HG02973 (cell line): ENCODE results near the gene VAC14.
"Not testable (repeated sequence)": the region's sequence is repeated elsewhere in the genome, so short reads cannot be mapped to it uniquely, and the experiment has no call there.

Source experiments
- ATAC-seq: cut with Tn5 transposase; IDR thresholded peaks from one replicate; pipeline ENCODE4 v1.9.1; 2021; ENCODE audit warnings: moderate library complexity; ENCODE audit not compliant: unreplicated experiment

VAC14 gene

DNA sequence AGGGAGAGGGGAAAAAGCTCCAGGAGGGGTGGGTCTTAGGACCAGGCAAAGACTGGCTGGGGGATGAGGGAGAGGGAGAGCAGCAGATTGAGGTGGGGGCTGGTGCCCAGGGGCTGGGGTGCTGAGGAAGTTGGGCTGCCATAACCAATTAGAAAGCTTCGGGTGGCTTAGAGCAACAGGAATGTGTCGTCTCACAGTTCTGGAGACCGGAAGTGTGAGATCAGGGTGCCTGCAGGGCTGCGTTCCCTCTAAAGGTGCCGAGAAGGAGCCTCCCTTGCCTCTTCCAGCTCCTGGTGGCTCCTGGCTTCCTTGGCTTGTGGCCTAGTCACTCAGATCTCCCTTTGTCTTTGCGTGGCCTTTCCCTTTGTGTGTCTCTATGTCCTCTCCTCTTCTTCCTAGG, 152.4 kb downstream of the VAC14 start:
- ATAC-seq = no peak

DNA sequence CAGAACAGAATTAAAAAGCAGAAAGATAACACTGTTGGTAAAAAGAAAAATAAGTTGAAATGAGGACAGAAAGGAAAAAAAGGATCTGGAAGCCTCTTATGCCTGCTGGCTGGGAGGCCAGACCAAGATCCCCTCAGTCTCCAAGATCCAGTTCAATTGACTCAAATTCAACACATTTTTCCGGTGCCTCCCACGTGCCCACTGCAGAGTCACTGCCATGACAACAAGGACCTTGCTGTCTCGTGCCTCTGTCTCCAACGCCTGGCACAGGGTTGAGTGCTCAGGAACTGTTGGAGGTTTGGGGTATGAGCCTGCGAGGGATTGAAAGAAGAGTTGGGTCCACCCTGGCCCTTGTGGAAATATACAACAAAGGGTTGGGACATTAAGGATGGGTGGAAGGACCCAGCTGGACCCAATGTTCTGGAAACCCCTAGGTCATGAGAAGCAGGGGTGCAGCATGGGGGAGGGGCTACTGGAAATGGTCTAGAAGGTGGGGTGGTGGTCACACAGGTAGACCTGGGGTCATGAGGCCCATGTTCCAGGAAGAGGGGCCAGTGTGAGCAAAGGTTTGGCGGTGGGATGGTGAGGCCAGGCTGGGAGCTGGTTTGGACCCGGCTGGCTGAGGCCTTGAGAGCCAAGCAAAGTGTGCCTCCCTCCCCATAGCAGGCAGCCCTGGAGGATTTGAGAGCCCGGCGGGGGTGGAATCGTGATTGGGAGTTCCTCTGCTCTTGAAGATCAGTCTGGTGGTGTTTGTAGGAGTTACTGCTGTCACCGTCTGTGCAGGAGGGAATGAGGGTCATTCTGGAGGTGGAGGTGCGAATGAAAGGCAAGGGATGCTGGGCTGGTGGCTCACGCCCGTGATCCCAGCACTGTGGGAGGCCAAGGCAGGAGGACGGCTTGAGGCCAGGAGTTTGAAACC, 153.3 kb downstream of the VAC14 start:
- no peak for ATAC-seq

DNA sequence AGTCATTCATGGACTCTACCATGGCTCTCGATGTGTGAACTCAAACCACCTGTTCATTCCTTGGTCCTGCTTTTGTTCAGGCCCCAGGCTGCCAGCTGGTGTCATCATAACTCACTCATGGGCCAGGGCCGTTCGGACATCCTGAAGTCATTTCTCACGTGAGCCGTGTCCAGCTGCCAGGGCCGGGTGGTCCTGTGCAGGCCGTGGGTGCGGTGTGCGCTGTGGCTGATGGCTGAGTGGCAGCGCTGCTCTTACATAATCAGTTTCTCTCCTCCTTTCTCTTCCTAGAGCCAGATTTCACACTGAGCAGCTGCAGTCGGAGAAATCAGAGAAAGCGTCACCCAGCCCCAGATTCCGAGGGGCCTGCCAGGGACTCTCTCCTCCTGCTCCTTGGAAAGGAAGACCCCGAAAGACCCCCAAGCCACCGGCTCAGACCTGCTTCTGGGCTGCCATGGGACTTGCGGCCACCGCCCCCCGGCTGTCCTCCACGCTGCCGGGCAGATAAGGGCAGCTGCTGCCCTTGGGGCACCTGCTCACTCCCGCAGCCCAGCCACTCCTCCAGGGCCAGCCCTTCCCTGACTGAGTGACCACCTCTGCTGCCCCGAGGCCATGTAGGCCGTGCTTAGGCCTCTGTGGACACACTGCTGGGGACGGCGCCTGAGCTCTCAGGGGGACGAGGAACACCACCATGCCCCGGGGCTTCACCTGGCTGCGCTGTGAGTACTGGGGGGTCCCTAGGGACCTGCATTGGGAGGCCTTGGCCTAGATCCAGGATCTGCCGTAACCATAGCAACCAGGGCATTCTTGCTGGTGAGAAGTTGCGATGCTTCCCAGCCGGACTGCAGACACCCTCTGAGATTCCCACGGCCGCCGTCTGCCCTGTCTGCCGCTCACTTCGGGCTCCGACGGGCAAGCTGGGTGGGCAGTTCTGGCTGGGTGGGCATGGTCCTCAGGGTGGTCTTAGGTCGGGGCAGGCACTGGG, 154.4 kb downstream of the VAC14 start, which contains the start of gene IL34:
Gene IL34, plus strand, starts transcription at position 300 of the 982 bp plus-strand sequence. Its CDS starts 389 bp downstream, at position 689.
- ATAC-seq = no peak

GRCh38 chr16:70644763-70645597, 156.0 kb downstream of the VAC14 start:
- no peak for ATAC-seq

DNA sequence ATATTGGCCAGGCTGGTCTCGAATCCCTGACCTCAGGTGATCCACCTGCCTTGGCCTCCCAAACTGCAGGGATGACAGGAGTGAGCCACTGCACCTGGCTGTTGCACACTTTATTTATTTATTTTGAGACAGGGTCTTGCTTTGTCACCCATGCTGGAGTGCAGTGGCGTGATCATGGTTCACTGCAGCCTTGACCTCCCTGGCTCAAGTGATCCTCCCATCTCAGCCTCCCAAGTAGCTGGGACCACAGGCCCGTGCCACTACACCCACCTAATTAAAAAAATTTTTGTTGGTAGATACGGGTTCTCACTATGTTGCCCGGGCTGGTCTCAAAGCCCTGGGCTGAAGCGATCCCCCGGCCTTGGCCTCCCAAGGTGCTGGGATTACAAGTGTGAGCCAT, 157.7 kb downstream of the VAC14 start:
- ATAC-seq = not testable (repeated sequence)

DNA sequence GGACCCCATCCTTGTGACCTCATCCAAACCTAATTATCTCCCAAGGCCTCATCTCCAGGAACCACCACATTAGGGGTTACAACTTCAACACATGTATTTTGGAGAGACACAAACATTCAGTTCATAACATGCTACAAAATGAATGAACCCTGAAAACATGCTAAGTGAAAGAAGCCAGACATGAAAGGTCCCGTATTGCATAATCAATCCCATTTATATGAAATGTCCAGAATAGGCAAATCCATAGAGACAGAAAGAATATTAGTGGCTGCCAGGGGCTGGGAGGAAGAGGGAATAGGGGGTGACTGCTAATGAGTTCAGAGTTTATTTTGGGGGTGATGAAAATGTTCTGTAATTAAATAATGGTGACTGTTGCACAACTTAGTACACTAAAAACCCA, 158.3 kb downstream of the VAC14 start:
- no peak for ATAC-seq

GRCh38 chr16:70638814-70639792, 161.9 kb downstream of the VAC14 start:
- ATAC-seq = no peak
